ENCODE measurements around the gene SOD1. TPM values are rescaled to one million over a fixed set of nuclear protein-coding genes. Genes with fewer than 3 reads are reported as not detected.
A peak's percentile ranks its signal among the peaks of the same experiment; 100 is the strongest.

The SOD1 gene
- total and polyA plus RNA-seq, 2 of the 13 experiments (the other 11 are each of a cell fraction or from before 2014, with no cell fraction given), result 317 to 537 TPM

DNA sequence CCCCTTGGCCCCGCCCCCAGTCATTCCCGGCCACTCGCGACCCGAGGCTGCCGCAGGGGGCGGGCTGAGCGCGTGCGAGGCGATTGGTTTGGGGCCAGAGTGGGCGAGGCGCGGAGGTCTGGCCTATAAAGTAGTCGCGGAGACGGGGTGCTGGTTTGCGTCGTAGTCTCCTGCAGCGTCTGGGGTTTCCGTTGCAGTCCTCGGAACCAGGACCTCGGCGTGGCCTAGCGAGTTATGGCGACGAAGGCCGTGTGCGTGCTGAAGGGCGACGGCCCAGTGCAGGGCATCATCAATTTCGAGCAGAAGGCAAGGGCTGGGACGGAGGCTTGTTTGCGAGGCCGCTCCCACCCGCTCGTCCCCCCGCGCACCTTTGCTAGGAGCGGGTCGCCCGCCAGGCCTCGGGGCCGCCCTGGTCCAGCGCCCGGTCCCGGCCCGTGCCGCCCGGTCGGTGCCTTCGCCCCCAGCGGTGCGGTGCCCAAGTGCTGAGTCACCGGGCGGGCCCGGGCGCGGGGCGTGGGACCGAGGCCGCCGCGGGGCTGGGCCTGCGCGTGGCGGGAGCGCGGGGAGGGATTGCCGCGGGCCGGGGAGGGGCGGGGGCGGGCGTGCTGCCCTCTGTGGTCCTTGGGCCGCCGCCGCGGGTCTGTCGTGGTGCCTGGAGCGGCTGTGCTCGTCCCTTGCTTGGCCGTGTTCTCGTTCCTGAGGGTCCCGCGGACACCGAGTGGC is at the start of gene SOD1 (continued):
- TF ChIP-seq, protein P1, sequence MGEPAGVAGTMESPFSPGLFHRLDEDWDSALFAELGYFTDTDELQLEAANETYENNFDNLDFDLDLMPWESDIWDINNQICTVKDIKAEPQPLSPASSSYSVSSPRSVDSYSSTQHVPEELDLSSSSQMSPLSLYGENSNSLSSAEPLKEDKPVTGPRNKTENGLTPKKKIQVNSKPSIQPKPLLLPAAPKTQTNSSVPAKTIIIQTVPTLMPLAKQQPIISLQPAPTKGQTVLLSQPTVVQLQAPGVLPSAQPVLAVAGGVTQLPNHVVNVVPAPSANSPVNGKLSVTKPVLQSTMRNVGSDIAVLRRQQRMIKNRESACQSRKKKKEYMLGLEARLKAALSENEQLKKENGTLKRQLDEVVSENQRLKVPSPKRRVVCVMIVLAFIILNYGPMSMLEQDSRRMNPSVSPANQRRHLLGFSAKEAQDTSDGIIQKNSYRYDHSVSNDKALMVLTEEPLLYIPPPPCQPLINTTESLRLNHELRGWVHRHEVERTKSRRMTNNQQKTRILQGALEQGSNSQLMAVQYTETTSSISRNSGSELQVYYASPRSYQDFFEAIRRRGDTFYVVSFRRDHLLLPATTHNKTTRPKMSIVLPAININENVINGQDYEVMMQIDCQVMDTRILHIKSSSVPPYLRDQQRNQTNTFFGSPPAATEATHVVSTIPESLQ (CRISPR knock-in tag; conservative IDR thresholded peaks at IDR 0.05), result no peak
- TF ChIP-seq FOXK1 (CRISPR knock-in tag; IDR thresholded peaks at IDR 0.05; ENCODE audit: borderline replicate concordance, low read depth) (no peak), HES4 (CRISPR knock-in tag; IDR thresholded peaks at IDR 0.05; ENCODE audit: borderline replicate concordance) (peak; percentile 98; the same call in 1 of the 2 replicates), ATM (IDR thresholded peaks at IDR 0.05; ENCODE audit: borderline replicate concordance) (no peak), SKI (IDR thresholded peaks at IDR 0.05; ENCODE audit: partially characterized antibody) (no peak), CHCHD3 (CRISPR knock-in tag; IDR thresholded peaks at IDR 0.05) (peak; percentile 91; the same call in 1 of the 2 replicates), MTF1 (CRISPR knock-in tag; IDR thresholded peaks at IDR 0.05) (no peak), DNMT3B (CRISPR knock-in tag; conservative IDR thresholded peaks at IDR 0.05) (no peak; the same call in 1 of the 2 replicates), MLLT10 (CRISPR knock-in tag; IDR thresholded peaks at IDR 0.05) (no peak), ZNF326 (CRISPR knock-in tag; IDR thresholded peaks at IDR 0.05; ENCODE audit: borderline replicate concordance) (no peak), ZNF605 (CRISPR knock-in tag; IDR thresholded peaks at IDR 0.05) (peak; percentile 92)
- TF ChIP-seq, protein P2, sequence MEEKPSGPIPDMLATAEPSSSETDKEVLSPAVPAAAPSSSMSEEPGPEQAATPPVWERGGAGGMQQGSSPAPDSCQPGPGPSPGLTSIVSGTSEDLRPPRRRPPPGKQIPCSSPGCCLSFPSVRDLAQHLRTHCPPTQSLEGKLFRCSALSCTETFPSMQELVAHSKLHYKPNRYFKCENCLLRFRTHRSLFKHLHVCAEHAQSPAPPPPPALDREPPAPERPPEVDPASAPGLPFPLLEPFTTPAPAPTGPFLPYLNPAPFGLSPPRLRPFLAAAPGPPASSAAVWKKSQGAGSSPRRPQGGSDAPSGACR (CRISPR knock-in tag; IDR thresholded peaks at IDR 0.05), result no peak
- TF ChIP-seq, protein P3, sequence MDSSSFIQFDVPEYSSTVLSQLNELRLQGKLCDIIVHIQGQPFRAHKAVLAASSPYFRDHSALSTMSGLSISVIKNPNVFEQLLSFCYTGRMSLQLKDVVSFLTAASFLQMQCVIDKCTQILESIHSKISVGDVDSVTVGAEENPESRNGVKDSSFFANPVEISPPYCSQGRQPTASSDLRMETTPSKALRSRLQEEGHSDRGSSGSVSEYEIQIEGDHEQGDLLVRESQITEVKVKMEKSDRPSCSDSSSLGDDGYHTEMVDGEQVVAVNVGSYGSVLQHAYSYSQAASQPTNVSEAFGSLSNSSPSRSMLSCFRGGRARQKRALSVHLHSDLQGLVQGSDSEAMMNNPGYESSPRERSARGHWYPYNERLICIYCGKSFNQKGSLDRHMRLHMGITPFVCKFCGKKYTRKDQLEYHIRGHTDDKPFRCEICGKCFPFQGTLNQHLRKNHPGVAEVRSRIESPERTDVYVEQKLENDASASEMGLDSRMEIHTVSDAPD (CRISPR knock-in tag; IDR thresholded peaks at IDR 0.05), result no peak
- TF ChIP-seq, protein P4, sequence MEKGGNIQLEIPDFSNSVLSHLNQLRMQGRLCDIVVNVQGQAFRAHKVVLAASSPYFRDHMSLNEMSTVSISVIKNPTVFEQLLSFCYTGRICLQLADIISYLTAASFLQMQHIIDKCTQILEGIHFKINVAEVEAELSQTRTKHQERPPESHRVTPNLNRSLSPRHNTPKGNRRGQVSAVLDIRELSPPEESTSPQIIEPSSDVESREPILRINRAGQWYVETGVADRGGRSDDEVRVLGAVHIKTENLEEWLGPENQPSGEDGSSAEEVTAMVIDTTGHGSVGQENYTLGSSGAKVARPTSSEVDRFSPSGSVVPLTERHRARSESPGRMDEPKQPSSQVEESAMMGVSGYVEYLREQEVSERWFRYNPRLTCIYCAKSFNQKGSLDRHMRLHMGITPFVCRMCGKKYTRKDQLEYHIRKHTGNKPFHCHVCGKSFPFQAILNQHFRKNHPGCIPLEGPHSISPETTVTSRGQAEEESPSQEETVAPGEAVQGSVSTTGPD (CRISPR knock-in tag; IDR thresholded peaks at IDR 0.05), result no peak
- TF ChIP-seq, protein P5, sequence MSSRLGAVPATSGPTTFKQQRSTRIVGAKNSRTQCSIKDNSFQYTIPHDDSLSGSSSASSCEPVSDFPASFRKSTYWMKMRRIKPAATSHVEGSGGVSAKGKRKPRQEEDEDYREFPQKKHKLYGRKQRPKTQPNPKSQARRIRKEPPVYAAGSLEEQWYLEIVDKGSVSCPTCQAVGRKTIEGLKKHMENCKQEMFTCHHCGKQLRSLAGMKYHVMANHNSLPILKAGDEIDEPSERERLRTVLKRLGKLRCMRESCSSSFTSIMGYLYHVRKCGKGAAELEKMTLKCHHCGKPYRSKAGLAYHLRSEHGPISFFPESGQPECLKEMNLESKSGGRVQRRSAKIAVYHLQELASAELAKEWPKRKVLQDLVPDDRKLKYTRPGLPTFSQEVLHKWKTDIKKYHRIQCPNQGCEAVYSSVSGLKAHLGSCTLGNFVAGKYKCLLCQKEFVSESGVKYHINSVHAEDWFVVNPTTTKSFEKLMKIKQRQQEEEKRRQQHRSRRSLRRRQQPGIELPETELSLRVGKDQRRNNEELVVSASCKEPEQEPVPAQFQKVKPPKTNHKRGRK (CRISPR knock-in tag; IDR thresholded peaks at IDR 0.05), result no peak
- TF ChIP-seq, protein P6, sequence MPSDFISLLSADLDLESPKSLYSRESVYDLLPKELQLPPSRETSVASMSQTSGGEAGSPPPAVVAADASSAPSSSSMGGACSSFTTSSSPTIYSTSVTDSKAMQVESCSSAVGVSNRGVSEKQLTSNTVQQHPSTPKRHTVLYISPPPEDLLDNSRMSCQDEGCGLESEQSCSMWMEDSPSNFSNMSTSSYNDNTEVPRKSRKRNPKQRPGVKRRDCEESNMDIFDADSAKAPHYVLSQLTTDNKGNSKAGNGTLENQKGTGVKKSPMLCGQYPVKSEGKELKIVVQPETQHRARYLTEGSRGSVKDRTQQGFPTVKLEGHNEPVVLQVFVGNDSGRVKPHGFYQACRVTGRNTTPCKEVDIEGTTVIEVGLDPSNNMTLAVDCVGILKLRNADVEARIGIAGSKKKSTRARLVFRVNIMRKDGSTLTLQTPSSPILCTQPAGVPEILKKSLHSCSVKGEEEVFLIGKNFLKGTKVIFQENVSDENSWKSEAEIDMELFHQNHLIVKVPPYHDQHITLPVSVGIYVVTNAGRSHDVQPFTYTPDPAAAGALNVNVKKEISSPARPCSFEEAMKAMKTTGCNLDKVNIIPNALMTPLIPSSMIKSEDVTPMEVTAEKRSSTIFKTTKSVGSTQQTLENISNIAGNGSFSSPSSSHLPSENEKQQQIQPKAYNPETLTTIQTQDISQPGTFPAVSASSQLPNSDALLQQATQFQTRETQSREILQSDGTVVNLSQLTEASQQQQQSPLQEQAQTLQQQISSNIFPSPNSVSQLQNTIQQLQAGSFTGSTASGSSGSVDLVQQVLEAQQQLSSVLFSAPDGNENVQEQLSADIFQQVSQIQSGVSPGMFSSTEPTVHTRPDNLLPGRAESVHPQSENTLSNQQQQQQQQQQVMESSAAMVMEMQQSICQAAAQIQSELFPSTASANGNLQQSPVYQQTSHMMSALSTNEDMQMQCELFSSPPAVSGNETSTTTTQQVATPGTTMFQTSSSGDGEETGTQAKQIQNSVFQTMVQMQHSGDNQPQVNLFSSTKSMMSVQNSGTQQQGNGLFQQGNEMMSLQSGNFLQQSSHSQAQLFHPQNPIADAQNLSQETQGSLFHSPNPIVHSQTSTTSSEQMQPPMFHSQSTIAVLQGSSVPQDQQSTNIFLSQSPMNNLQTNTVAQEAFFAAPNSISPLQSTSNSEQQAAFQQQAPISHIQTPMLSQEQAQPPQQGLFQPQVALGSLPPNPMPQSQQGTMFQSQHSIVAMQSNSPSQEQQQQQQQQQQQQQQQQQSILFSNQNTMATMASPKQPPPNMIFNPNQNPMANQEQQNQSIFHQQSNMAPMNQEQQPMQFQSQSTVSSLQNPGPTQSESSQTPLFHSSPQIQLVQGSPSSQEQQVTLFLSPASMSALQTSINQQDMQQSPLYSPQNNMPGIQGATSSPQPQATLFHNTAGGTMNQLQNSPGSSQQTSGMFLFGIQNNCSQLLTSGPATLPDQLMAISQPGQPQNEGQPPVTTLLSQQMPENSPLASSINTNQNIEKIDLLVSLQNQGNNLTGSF (CRISPR knock-in tag; IDR thresholded peaks at IDR 0.05), result peak; percentile 82; the same call in 1 of the 2 replicates
